ENCODE measurements around the gene TRIM77.
"Not testable (repeated sequence)": the region's sequence is repeated elsewhere in the genome, so short reads cannot be mapped to it uniquely, and the experiment has no call there.

The TRIM77 gene, protein sequence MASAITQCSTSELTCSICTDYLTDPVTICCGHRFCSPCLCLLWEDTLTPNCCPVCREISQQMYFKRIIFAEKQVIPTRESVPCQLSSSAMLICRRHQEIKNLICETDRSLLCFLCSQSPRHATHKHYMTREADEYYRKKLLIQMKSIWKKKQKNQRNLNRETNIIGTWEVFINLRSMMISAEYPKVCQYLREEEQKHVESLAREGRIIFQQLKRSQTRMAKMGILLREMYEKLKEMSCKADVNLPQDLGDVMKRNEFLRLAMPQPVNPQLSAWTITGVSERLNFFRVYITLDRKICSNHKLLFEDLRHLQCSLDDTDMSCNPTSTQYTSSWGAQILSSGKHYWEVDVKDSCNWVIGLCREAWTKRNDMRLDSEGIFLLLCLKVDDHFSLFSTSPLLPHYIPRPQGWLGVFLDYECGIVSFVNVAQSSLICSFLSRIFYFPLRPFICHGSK

DNA sequence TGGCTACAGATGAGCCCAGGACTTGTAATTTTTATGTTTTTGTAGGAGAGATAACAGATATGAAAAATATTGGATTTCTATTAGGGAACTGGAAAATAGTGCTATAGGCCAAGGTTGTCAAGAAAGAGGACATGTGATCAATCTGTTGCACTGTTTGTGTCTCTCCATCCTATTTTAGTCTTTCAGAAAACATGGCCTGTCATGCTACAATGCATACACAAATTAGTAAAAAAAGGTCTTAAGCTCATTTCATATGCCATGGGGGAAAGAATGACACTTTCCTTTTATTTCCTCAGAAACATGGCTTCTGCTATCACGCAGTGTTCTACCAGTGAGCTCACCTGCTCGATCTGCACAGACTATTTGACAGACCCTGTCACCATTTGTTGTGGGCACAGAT is at the start of gene TRIM77:
TRIM77 (plus strand) TSS at position 301 of the 400 bp plus-strand sequence; CDS start at position 301, 0 bp downstream.
- not testable (repeated sequence) for DNase-seq

DNA sequence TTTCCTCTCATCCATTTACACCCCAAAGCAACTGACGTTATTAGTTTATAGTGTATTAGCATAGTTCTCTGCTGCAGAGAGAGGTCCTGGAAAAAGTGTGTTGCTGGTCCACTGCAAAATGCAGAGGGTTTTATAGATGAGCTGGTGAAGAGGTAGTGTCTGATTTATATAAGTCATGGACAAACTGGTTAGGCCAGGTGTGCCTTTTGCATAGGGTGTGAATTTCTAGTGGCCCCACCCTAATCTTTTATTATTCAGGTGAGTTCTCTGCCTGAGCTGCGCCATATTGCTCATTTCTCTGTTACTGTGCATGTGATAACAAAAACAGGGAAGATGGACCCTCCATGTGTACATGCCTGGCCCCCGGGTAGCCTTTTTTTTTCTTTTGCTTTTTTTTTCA is 43.1 kb upstream of the TRIM77 start:
- no peak for DNase-seq

DNA sequence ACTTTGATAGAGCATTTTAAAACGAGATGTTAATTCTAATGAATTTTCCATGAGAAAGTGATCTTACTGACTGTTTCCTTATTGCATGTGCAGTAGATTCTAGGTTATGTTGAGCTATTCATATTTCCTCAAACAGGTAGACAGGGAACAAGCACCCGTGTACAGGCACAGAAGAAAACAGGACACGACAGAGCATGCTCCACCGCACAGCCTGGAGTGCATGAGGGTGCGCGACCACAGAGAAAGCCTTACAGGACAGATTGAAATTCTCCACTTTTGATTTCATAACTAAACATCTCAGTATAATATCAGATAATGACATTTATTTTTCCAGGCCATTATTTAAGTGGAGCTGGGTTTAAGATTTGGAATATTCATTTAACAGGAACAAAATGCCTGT is 41.9 kb upstream of the TRIM77 start:
- DNase-seq: not testable (repeated sequence)

DNA sequence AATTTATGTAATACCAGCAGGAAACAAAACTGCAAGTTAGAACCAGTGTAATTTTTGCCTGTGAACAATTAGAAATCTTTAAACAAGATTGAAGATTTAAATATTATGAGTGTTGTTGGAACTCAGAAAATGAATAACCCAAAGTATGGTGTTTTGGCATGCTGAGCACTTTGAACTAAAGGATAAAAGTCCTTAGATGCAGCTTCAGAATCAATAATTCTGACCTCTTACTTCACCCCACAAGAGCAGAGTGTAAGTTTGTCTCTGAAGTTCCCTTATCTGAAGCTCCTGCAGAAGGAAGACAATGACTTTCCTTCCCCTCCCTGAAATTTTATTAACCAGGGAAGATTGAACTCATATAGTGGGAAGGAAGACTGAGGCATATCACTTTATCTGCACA is 40.5 kb upstream of the TRIM77 start:
- DNase-seq: not testable (repeated sequence)

DNA sequence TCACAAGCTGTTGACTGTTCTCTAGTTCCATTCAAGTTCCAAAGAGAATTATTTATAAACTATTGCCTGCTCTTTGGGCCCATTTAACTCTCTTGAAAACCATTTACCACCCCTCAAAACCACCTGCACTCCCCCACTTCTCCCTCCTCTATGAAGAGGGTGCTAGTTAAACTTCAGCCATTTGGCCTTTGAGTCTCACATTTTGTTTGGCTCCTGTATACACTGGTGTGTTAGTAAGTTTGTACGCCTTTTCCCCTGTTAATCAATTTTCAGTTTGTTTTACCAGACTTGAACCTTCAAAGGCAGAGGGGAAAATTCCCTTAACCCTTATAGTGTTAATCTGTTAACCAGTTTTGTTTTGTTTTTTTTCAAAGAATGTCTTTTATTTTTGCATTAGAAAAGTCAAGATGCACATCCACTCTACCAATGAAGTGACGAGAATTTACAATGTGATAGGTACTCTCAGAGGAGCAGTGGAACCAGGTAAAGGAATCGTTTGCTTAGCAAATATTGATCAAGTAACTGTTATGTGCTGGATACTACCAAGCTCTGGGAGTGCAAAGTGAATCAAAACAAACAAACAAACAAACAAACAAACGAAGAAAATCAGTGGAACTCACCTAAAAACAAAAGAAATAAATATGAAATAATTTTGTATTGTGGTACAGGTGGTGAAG is 40.0 kb upstream of the TRIM77 start:
- not testable (repeated sequence) for DNase-seq

DNA sequence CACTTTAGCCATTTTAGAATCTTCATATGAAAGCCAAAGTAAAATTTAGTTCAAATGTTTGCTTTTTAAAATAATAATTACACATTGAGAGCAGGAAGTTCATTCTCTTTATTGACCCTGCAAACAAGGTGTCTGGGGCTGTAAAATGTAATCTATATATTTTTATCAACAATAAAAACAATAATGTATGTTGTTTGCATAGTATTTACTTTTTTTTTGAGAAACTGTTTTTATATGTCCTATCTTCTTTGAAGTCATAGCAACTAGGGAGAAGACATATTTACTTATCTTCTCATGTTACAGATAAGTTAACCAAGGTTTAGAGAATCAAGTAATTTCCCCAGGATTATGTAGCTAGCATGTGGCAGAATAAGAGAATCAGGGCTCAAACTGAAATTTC is 37.6 kb upstream of the TRIM77 start:
- DNase-seq: not testable (repeated sequence)

DNA sequence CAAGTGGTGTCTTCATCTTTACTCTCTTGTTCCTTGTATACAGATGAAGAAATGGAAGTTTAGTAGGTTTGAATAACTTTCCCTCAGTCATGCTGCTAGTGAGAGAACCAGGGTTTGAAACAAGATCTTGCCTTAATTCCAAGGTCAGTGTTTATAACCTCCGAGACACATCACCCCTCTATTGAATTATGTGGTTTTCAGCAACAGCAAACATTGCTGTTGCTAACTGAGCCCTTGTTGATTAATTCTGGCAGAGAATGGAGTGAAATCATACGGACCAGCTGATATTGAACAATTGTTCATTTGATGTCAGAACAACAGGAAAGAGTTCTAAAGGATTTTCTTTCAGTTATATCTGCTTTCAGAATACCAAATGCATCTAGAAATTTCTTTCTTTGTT is 36.7 kb upstream of the TRIM77 start:
- DNase-seq: not testable (repeated sequence)

DNA sequence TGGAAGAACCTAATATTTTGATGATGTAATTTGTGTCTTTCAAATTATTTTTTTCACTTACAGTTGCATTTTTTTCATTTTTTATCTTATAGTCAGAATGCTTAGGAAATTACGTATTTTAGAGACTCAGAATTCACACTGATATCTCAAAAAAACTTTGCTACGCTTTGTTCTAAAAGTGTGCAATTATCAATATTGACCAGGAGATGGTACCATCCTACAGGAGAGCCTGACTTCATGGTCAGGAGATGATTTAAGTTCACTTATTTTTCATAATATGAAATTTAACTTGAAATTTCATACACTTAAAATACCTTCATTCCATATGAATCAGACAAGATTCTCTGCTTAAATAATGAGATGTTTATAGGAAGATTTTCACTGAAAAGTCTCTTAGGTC is 34.7 kb upstream of the TRIM77 start:
- DNase-seq: not testable (repeated sequence)

DNA sequence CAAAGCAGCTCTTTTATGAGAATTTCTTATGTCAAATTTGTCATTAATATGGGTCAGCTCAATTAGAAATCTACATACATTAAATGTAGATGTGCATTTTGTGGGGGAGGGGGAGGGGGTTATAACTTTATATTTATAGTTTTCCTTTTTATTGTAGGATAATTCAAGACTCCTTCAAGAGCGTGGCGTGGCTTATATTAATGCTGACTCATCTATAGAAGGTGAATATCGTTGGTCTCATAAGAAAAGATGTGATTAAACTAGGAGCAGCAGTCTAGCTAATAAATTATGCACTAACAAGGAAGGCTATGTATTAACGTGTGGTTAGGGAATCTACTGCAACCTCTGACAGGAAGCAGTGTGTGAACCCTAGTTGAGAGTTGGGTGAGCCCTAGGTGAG is 34.2 kb upstream of the TRIM77 start:
- DNase-seq: not testable (repeated sequence)

DNA sequence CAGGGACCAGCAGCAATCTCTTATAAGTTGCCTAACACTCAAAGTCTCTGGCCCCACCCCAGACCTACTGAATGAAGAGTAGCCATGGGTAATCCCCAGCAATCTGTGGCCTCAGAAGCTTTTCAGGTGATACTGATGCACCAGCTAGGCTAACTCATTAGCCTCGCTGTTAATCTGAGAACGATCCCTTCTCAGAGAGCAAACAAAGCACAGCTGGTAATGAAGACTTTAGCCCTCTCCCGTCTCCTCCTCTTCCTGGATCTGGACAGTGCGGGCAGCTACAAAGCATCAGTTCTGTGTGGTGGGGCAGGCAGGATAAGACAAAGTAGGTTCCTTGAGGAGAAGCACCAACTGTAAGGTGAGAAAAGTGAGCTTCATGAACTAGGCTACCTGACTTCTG is 3.0 kb upstream of the TRIM77 start:
- not testable (repeated sequence) for DNase-seq

DNA sequence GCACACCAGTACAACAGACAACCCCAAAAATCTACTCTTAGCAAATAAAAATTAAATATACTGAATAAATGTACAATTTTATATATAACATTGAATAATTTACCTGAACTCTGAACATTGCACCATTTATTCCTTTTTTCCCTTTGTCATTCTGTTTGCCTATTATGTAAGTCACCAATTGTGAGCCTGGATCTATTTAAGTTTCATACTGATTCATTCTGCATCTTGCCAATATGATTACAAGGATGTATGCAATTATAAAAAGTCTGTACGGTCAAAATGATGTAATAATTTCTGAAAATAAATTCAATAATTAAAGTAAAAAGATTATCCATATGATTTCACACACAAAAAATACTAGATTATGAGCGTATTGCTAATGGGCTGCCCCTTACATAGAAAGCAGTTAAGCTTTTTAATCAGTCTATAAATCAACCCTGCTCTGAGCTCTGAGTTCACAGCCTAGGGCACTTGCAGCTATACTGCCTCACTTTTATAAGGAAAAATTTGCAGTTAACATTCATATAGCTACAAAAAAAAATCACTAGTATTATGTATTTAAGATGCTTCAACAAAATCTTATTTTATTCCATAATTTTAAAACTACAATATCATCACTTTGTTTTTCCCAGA is 14.9 kb downstream of the TRIM77 start:
- DNase-seq: not testable (repeated sequence)

DNA sequence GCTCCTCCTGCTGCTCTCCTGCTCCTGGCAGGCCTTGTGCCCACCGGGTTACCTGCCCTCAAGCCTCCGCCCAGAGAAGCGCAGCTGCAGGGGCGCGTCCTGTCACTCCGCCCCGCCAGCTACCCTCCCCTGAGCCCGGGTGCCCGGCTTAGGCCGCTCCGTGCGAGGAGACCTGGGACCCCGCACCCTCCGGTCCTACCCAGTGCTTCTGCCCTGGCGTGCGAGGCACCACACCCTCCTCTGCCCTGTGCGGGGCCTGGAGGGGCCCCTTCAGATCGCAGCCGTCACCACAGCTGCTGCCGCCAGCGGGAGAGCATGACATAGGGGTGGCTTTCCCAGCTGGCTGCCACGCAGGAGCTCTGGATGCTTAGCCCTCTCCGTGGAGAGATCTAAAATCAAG is 20.1 kb downstream of the TRIM77 start:
- not testable (repeated sequence) for DNase-seq

DNA sequence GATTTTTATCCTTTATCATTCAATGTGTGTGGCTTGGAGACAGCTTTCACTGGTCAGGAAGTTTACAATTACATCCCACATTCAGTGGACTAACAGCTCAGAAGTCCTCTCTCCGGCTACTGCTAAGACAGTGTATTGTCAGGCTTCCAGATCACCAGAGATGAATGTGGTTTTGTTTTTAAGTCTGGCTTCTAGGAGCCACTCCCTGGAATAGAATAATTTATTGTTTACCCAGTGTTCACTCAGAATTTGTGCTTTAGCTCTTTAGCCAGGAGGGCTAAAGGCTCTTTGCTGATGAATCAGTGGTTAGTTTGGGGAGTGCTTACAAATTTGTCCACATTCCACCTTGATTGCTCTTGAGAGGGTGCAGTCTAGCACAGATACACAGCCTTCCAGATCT is 26.5 kb downstream of the TRIM77 start:
- DNase-seq: no peak

DNA sequence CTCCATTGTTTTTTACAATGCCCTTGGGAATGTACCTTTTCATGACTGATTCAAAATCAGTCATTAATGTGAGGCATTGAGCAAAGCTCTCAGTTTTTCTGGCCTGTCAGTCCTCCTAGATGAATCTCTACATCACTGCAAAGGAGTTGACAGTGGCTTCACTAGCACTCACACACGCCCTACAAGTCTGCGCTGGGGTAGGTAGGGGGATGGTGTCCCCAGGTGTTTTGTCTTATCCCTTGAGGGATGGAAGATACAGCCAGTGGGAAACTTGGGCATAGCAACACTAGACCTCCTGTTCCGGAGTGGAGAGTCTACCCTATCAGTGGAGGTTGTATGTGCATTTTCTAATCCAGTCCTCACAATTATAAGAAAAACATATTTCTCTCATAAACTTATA is 27.0 kb downstream of the TRIM77 start:
- DNase-seq: no peak

DNA sequence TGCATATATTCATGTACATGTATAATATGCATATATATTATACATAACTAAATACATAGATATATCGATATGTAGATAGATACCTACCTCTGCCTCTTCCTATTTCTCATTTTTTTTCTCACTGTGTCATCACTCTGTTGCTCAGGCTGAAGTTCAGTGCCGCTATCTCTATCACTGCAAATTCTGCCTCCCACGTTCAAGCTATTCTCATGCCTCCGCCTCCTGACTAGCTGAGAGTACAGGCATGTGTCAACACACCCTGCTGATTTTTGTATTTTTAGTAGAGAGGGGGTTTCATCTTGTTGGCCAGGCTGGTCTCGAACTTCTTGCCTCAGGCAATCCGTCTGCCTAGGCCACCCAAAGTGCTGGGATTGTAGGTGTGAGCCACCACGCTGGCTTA is 31.3 kb downstream of the TRIM77 start:
- DNase-seq: not testable (repeated sequence)

DNA sequence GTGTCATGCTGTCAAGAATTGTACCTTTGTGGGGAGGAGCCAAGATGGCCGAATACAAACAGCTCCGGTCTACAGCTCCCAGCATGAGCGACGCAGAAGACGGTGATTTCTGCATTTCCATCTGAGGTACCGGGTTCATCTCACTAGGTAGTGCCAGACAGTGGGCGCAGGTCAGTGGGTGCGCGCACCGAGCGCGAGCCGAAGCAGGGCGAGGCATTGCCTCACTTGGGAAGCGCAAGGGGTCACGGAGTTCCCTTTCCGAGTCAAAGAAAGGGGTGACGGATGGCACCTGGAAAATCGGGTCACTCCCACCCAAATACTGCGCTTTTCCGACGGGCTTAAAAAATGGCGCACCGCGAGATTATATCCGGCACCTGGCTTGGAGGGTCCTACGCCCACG is 34.1 kb downstream of the TRIM77 start:
- DNase-seq: not testable (repeated sequence)

DNA sequence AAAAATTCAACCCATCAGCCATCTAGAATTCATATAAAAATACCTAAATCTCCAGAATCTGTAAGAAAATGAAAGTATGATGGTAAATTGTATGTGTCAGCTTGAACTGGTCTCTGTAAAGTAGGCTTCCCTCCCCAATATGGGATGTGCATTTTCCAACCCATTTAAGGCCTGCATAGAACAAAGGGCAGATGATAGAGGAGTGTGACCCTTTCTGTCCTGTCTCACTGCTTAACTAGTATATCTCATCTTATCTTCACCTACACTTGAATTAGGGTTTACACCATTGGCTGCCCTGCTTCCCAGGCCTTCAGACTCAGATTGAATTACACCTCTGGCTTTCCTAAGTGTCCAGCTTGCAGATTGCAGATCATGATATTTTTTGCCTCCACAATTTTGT is 40.7 kb downstream of the TRIM77 start:
- not testable (repeated sequence) for DNase-seq

All from activated CD8-positive, alpha-beta memory T cell treated with anti-CD3 and anti-CD28 coated beads for 24 hours (primary cell).